ENCODE measurements around the gene ITPR2.

DNA sequence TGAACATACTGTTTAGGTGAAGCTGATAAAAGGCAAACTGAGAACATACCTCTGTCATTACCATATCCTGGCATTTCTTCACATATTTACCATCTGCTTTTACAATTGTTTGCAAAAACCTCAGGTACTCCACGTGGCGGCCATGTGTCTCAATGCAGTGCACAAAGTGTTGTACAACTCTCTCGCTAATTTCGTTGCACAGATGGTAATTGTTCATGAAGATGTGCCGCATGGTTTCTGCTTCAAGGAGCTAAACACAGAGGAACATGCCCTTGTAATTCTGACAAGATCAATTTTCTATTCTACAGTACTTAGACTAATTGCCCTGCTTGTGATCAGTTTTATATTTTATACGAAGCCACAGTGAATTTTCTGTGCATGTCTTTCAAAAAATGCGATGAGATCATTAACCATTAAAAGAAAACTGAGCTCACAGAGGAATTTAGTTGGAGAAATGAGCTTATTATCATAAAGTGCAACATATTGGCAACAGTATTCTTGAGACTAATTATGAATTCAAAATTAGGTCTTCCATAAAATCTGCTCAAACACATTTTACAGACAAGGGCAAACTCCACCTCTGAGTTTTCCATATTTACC lies 233.8 kb downstream of the ITPR2 start:
- TF ChIP-seq, protein P1, sequence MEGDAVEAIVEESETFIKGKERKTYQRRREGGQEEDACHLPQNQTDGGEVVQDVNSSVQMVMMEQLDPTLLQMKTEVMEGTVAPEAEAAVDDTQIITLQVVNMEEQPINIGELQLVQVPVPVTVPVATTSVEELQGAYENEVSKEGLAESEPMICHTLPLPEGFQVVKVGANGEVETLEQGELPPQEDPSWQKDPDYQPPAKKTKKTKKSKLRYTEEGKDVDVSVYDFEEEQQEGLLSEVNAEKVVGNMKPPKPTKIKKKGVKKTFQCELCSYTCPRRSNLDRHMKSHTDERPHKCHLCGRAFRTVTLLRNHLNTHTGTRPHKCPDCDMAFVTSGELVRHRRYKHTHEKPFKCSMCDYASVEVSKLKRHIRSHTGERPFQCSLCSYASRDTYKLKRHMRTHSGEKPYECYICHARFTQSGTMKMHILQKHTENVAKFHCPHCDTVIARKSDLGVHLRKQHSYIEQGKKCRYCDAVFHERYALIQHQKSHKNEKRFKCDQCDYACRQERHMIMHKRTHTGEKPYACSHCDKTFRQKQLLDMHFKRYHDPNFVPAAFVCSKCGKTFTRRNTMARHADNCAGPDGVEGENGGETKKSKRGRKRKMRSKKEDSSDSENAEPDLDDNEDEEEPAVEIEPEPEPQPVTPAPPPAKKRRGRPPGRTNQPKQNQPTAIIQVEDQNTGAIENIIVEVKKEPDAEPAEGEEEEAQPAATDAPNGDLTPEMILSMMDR (IDR thresholded peaks at IDR 0.05): no peak
- no peak for TF ChIP-seq POLR2A (IDR thresholded peaks at IDR 0.05)

Measured in Peyer's patch (tissue), 4 donors.